ENCODE results near the gene TRH. TPM values are rescaled to one million over a fixed set of nuclear protein-coding genes. Genes with fewer than 3 reads are reported as not detected.

Gene TRH
- total RNA-seq, 2 donors from 2014 or later, result 0.55 TPM; not detected in 1

DNA sequence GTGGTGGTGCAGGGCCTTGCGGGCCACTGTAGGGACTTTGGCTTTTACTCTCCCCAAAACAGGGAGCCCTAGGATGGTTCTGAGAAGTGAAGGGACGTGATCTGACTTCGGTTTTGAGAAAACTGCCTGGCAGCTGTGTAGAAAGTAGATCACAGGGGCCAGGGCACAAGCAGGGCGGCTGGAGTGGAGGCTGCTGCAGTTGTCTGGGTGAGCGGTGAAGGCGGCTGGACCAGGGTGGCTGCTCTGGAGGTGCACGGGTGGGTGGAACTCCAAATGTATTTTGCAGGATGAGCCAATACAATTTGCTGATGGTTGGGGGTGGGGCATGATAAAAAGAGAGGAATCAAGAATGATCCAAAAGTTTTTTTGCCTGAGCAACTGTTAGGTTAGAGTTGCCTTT lies 29.8 kb upstream of the TRH start:
- TF ChIP-seq, protein P1, sequence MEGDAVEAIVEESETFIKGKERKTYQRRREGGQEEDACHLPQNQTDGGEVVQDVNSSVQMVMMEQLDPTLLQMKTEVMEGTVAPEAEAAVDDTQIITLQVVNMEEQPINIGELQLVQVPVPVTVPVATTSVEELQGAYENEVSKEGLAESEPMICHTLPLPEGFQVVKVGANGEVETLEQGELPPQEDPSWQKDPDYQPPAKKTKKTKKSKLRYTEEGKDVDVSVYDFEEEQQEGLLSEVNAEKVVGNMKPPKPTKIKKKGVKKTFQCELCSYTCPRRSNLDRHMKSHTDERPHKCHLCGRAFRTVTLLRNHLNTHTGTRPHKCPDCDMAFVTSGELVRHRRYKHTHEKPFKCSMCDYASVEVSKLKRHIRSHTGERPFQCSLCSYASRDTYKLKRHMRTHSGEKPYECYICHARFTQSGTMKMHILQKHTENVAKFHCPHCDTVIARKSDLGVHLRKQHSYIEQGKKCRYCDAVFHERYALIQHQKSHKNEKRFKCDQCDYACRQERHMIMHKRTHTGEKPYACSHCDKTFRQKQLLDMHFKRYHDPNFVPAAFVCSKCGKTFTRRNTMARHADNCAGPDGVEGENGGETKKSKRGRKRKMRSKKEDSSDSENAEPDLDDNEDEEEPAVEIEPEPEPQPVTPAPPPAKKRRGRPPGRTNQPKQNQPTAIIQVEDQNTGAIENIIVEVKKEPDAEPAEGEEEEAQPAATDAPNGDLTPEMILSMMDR (IDR thresholded peaks at IDR 0.05), result no peak
- DNase-seq (ENCODE audit: low spot score), result no peak
- no peak overlapping the region for H3K27ac ChIP-seq
- H3K4me3 ChIP-seq, result no peak overlapping the region
- H3K9me3 ChIP-seq, result peaks cover 0 to 10% of the 10 kb centered on the region in 2 donors
- H3K36me3 ChIP-seq, result no peaks in the 10 kb centered on the region
- no peaks in the 10 kb centered on the region for H3K27me3 ChIP-seq
- H3K4me1 ChIP-seq, result no peaks in the 10 kb centered on the region

DNA sequence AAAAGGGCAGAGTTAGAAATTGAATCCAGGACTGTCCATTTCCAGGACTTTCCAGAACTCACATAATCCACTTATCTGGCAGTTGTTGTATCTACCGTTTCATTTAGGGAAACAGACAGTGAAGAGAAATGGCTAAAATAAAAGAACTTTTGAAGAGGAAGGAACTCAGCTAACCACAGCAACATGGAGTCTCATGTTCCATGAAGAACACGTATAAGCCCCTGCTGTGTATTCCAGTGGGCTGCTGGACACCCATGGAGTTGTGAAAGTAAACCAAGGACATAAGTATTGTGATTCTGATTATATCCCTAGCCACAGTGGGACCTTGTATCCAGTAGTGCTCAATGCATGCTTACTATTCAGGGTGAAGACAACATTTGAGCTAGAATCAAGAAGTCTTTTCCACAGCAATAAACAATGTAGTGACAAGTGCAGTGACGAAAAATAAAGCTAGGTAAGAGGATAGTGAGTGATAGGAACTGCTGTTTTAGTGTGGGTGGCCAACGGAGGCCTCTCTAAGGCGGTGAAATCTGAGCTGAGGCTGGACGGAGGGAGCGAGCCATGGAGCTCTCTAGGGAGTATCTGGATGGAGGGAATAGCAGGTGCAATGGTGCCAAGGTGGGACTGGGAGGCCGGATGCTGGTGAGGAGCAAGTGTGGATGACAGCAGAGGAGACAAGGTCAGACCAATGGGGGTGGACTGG lies 26.8 kb upstream of the TRH start:
- Histone ChIP-seq H3K36me3 (no peaks in the 10 kb centered on the region), H3K27me3 (no peaks in the 10 kb centered on the region), H3K4me1 (no peaks in the 10 kb centered on the region), H3K27ac (no peak overlapping the region), H3K4me3 (no peak overlapping the region), H3K9me3 (peaks cover 0 to 10% of the 10 kb centered on the region in 2 donors)
- no peak for DNase-seq (ENCODE audit: low spot score)
- TF ChIP-seq, protein P1 (IDR thresholded peaks at IDR 0.05), result no peak

DNA sequence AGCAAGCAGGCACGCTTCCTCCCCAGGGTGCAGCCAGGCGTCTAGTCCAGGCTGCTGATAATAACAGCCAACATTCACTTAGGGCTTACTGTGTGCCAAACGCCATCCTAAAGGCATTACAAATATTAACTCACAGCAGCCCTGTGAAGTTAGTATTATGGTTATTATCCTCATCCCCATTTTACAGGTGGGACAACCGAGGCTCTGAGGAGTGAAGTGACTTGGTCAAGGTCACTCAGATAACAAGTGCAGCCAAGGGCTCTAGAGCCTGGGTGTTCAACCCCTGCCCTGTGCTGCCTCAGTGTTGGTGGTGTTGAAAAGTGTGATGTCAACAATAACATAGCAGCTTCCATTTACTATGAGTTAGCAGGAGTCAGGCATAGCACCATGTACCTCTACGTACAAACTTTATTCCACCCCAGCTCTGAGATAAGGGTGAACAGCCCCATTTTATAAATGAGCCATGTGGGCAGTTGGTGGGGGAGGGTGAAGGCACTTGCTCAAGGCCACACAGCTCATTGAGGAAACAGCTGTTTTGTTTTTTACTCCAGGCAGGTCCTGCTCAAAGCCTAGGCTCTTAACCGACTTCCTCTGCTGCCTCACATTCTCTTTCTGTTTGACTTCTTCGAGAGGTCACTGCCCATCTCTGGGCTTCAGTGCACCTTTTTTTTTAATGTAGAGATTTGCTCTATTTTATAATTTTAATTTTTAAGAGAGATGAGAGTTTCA lies 24.0 kb upstream of the TRH start:
- Histone ChIP-seq H3K27ac (no peak overlapping the region), H3K9me3 (peaks cover 0 to 10% of the 10 kb centered on the region in 2 donors), H3K4me1 (no peaks in the 10 kb centered on the region), H3K36me3 (no peaks in the 10 kb centered on the region), H3K4me3 (no peak overlapping the region), H3K27me3 (no peaks in the 10 kb centered on the region)
- TF ChIP-seq, protein P1 (IDR thresholded peaks at IDR 0.05), result no peak
- DNase-seq (ENCODE audit: low spot score), result no peak

DNA sequence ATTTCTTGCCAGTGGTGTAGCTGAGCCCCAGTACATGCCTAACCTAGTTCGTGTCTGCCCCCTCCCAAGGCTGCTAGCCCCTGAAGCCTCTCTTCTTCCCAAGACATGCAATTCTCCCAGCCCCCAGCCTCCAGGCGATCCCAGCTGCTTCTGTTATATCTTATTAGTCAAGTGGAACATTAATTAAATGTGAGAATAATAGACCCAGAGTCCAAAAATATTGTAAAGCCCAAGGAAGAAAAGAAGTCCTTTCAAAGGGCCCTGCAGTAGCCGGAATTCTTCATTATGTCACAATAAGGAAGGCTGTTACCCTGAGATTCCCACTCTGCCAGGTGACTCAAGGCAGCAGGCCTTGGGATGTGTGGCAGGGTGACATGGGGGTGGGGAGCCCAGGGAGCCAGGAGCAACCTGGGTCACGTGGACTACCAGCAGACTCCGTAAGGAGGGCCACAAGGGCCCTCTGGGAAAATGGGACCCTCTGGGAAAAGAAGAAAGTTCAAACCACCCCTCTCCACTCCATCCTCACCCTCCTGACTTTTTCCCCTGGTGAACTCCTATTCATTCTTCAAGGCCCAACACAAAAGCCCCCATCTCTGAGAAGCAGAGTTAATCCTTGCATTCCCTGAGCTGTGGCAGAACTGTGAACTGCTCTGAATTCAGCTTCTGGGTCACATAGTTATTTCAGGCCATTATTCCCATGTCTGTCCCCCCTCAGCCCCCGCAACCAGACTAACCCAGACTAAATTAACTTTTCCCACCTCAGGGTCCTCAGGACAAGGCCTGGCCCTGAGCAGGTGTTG lies 21.8 kb upstream of the TRH start:
- no peak overlapping the region for H3K4me3 ChIP-seq
- TF ChIP-seq, protein P1 (IDR thresholded peaks at IDR 0.05), result no peak
- DNase-seq (ENCODE audit: low spot score), result no peak
- H3K36me3 ChIP-seq, result no peaks in the 10 kb centered on the region
- H3K27me3 ChIP-seq, result no peaks in the 10 kb centered on the region
- no peaks in the 10 kb centered on the region for H3K4me1 ChIP-seq
- no peak overlapping the region for H3K27ac ChIP-seq
- no peaks in the 10 kb centered on the region for H3K9me3 ChIP-seq

DNA sequence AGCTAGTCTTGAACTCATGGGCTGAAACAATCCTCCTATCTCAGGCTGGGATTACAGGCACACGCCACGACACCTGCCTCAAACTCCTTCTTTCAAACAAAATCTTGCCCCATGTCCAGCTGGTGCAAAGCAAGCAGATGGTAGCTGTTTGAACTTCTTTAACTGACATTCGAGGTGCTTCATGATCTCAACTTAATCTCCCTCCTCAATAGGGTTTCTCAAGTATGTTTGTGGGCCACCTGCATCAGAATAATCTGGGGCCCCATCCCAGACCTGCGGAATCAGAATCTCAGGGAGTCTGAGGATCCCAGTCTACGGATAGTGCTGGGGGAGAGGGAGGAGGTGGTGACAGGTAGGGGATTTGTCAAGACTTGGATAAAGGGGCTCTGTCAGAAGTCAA lies 20.9 kb upstream of the TRH start:
- Histone ChIP-seq H3K27me3 (no peaks in the 10 kb centered on the region), H3K36me3 (no peaks in the 10 kb centered on the region), H3K4me3 (no peak overlapping the region), H3K4me1 (no peaks in the 10 kb centered on the region), H3K9me3 (no peaks in the 10 kb centered on the region), H3K27ac (no peak overlapping the region)
- DNase-seq (ENCODE audit: low spot score), result no peak
- TF ChIP-seq, protein P1 (IDR thresholded peaks at IDR 0.05), result no peak

Data from right atrium auricular region (tissue), 2 donors.